Activated CD4-positive, CD25-positive, alpha-beta regulatory T cell treated with anti-CD3 and anti-CD28 coated beads, Interleukin-2, amount 50 U/mL, for 16 hours (primary cell): ENCODE results near the gene SCN2A.
"Not testable (repeated sequence)": the region's sequence is repeated elsewhere in the genome, so short reads cannot be mapped to it uniquely, and the experiment has no call there.

Source experiments
- DNase-seq: peaks from one replicate; pipeline ENCODE4 v3.0.0-alpha.2; 2020; ENCODE audit warnings: low read depth, low spot score

The SCN2A gene

DNA sequence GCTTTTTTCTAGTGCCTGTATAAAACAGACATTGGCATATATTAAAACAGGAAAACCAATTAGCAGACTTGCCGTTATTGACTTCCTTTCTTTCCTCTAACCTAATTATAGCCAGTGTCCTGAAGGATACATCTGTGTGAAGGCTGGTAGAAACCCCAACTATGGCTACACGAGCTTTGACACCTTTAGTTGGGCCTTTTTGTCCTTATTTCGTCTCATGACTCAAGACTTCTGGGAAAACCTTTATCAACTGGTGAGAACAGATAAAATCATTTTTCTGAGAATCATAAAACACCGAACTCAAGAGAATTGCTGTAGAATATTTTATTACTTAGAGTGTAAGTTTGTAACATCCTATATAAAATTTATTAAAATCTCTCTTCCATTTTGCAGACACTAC, 74.3 kb downstream of the SCN2A start:
- DNase-seq: no peak

- DNase-seq: no peak
These were observed 89.1 kb downstream of the SCN2A start for GRCh38 chr2:165328272-165328671.

GRCh38 chr2:165344276-165344675, 105.1 kb downstream of the SCN2A start:
- DNase-seq: not testable (repeated sequence)

- no peak for DNase-seq
These were observed 109.2 kb downstream of the SCN2A start for GRCh38 chr2:165348441-165348840.

DNA sequence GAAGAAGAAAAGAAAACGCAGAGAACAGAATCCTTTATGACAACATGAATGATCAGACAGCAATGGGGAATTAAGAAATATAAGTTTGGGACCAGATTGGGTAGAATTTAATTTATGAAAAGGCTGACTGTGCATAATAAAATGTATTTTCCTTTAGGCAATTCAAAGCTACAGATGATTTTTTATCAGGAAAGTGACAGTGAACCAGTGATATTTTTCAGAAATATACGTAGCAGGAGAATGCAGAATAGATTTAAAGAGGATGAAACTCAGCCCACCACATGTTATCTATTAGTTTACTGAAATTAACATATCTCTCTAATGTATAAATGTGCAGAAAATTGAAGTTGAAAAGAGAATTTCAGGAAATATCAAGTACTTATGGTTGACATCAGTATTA, 110.0 kb downstream of the SCN2A start:
- DNase-seq: no peak

DNA sequence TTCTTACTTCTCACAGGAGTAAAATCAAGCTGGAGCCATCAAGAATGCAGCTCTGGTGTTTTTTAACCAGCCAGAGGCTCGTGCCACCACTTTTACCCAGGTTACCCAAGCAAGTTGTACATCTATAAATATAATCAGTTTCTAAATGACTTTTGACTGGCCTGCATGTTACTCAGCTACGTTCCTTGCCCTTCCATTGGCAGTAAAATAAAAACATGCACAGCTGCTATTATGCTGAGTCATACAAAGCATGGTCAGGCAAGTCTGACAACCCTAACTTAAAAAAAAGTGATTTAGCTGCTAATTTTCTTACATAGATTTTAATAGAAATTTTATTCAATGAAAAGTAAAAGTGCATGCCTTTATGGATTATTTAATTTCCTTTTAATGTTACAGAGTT, 118.5 kb downstream of the SCN2A start:
- DNase-seq: no peak

DNA sequence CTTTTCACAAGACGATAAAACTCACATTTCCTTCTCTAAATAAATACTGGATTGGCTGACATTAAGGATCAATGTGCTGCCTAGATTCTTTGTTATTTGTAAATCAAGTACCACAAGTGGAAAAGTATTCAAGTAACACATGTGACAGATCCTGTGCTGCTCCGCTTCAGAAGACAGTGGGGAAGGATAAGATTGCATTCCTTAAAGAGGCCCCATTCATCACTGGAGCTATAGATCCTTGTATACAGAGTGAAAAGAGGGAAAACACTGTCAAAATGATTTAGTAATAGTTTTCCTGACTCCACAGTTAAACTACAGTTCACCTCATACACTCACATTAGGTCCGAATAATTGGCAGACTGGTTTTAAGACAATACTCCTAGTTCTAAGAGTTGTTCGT, 122.3 kb downstream of the SCN2A start:
- DNase-seq: no peak

DNA sequence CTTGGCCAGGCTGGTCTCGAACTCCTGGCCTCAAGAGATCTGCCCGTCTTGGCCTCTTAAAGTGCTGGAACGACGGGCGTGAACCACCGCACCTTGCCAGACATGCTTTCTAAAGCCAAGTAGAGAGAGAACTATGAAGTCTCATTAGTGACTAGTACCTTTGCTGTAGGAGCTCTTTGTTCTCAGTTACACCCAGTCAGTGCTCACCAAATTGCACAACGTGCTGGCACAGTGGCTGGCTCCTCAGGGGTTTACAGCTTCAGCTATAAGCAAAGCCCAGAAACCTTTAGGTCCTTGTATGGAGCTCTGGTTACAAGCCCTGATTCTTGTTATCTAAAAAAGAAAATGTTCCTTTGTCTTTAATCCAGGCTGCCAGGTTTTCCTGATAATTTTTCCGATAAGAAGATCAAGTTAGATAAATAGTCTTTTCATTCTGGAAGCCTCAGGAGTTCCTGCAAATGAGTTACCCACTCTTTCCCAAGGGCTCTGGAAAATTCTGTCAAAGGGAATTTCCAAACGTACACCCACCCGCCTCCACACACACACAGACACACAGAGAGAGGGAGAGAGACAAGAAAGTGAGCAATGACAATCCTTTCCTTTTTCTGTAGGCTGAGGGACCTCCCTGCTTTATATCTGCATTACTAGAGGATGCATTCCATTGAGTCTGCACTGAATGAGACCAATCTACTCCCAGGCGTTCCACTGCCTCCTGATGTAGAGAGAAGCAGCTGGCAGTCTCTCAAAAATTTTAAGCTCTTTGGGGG, 130.1 kb downstream of the SCN2A start:
- no peak for DNase-seq

GRCh38 chr2:165369898-165370296, 130.7 kb downstream of the SCN2A start:
- no peak for DNase-seq

DNA sequence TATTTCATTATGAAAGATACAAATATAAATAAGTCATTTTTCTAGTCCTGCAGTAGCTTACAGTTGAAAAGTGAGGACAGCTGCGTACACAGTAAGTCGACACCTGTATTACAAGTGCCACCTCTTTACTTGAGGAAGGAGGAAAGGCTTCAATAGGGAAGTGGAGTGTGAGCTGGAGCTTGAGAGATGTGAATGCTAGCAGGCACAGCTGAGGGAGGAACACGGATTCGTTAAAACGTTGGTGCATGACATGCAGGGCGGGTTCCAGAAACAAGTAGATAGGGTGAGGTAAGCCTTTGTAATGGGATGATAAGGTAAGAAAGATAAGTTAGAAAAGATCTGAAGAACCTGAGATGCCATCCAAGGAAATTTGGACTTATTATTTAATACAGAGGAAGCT, 132.1 kb downstream of the SCN2A start:
- no peak for DNase-seq

DNA sequence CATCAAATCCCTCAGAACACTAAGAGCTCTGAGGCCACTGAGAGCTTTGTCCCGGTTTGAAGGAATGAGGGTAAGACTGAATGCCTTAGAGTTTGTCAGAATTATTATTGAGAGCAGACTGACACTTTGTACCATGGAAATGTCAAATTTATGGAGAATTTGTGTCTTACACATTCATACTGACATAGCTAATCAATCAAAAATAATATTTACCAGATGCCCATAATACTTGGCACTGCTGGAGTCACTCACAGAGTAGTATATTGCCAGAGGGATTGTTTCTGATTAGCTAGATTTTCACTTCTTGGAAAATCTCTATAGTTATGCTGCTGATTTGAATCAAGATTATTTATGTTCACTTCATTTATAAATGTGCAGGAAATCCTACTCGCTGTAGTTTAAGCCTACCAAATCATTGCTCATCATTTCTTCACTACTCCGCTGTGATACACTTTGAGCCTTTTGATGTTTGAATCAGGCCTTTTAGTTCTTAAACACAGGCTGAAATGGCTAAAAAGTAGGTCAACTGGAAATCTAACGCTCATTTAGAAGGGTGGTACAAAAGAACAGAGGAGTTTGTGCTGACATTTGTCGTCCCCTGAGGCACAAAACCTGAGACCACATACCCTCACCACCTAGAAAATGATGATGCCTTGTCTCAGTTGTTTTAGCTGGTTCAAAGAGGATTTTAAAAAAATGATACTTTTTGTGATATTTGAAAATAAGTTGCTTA, 134.2 kb downstream of the SCN2A start:
- no peak for DNase-seq

- no peak for DNase-seq
These were observed 137.4 kb downstream of the SCN2A start for GRCh38 chr2:165376571-165376975.

GRCh38 chr2:165382362-165382761, 143.1 kb downstream of the SCN2A start:
- DNase-seq: no peak

DNA sequence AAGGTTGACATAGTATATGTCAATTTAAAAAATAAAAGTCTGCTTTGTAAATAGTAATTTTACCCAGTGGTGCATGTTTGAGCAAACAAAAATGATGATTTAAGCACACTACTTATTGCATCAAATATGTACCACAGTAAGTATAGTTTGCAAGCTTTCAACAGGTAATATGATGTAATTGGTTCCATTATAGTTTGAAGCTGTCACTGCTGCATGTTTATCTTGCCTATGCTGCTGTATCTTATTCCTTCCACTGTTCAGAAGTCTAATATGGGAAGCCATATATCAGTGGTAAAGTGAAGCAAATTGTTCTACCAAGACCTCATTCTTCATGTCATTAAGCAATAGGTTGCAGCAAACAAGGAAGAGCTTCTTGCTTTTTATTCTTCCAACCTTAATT, 151.7 kb downstream of the SCN2A start:
- no peak for DNase-seq

DNA sequence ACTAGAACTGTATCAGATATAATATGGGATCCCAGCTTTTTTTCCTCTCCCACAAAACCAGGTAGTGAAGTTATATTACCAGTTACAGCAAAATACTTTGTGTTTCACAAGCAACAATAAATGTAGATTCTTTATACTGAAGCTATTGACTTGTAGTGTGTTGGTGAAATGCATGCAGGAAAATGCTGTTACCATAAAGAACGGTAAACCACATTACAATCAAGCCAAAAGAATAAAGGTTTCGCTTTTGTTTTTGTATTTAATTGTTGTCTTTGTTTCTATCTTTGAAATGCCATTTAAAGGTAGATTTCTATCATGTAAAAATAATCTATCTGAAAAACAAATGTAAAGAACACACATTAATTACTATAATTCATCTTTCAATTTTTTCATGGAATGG, 152.6 kb downstream of the SCN2A start:
- no peak for DNase-seq

DNA sequence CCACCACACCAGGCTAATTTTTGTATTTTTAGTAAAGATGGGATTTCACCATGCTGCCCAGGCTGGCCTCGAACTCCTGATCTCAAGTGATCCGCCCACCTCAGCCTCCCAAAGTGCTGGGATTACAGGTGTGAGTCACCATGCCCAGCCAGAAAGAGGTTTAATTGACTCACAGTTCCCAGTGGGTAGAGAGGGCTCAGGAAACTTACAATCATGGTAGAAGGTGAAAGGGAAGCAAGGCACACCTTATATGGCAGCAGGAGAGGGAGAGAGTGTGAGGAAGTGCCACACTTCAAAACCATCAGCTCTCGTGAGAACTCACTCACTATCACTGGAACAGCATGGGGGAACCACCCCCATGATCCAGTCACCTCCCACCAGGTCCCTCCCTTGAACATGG, 159.4 kb downstream of the SCN2A start:
- DNase-seq: not testable (repeated sequence)

GRCh38 chr2:165401285-165401852, 162.2 kb downstream of the SCN2A start:
- no peak for DNase-seq

GRCh38 chr2:165402162-165402561, 162.9 kb downstream of the SCN2A start:
- DNase-seq: no peak

DNA sequence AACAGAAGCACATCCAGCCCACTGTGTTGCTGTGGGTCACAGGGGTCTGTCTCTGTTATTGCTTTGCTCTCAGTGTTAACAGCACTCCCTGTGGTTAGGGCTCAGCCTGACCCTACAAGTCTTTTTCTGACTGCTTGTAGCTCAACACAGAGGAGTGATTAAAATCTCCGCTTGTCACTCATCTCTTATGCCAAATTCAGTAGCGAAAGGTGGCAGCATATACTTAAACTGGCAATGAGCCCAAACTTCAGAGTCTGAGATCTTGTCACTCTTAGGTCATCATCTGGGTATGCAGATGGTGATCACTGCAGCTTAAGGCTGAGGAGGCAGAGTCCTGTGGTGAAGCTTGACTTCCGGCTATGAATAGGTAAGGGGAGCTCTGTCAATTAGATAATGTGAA, 167.0 kb downstream of the SCN2A start:
- no peak for DNase-seq

- DNase-seq: no peak
These were observed 168.3 kb downstream of the SCN2A start for GRCh38 chr2:165407466-165407865.

- DNase-seq: no peak
These were observed 169.0 kb downstream of the SCN2A start for GRCh38 chr2:165408186-165408585.

DNA sequence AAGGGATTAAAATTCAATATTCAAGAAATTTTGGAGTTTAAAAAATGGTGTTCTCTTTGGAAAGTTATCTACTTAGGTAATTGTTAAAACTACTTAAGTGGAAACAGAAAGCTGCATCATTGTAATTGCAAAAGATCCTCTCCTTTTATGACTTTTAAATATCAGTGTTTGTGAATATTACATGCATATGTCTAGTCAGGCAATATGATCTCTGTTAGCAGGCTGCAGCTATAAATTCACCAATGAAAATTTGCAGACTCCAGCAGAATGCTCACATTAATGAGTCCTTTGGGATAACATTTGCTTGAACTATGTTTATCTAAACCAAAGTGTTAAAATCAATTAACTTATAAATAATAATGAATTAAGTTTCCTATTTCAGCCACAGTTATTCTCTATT, 171.1 kb downstream of the SCN2A start:
- no peak for DNase-seq

- no peak for DNase-seq
These were observed 175.0 kb downstream of the SCN2A start for GRCh38 chr2:165414187-165414586.
